ENCODE data around the gene CST7. TPM values are rescaled to one million over a fixed set of nuclear protein-coding genes. Genes with fewer than 3 reads are reported as not detected.
"Not testable (repeated sequence)": the region's sequence is repeated elsewhere in the genome, so short reads cannot be mapped to it uniquely, and the experiment has no call there.

The CST7 gene
- total RNA-seq, 1 donor from 2014 or later = 1.6 TPM

- peak; percentile 79 for DNase-seq (ENCODE audit: low spot score)
Observed at GRCh38 chr20:24929867-24930723, 19.0 kb upstream of the CST7 start.

- DNase-seq (ENCODE audit: low spot score) = peak; percentile 37
Observed at GRCh38 chr20:24930724-24931688, 18.1 kb upstream of the CST7 start.

GRCh38 chr20:24931893-24932292 is 17.2 kb upstream of the CST7 start:
- not testable (repeated sequence) for DNase-seq (ENCODE audit: low spot score)

GRCh38 chr20:24933266-24933908 is 15.7 kb upstream of the CST7 start:
- peak; percentile 41 for DNase-seq (ENCODE audit: low spot score)

- DNase-seq (ENCODE audit: low spot score) = no peak
Observed at GRCh38 chr20:24934101-24934661, 14.9 kb upstream of the CST7 start.

- no peak for DNase-seq (ENCODE audit: low spot score)
Observed at GRCh38 chr20:24934716-24935115, 14.4 kb upstream of the CST7 start.

- DNase-seq (ENCODE audit: low spot score) = no peak
Observed at GRCh38 chr20:24935140-24935539, 13.9 kb upstream of the CST7 start.

GRCh38 chr20:24935766-24936525 is 13.1 kb upstream of the CST7 start:
- no peak for DNase-seq (ENCODE audit: low spot score)

- no peak for DNase-seq (ENCODE audit: low spot score)
Observed at GRCh38 chr20:24936526-24937407, 12.3 kb upstream of the CST7 start.

GRCh38 chr20:24937579-24937978 is 11.5 kb upstream of the CST7 start:
- DNase-seq (ENCODE audit: low spot score) = no peak

GRCh38 chr20:24938498-24938897 is 10.6 kb upstream of the CST7 start:
- DNase-seq (ENCODE audit: low spot score) = no peak

- DNase-seq (ENCODE audit: low spot score) = no peak
Observed at GRCh38 chr20:24939036-24939435, 10.0 kb upstream of the CST7 start.

GRCh38 chr20:24942679-24943078 is 6.4 kb upstream of the CST7 start:
- DNase-seq (ENCODE audit: low spot score) = no peak

- DNase-seq (ENCODE audit: low spot score) = no peak
Observed at GRCh38 chr20:24943196-24943595, 5.9 kb upstream of the CST7 start.

- DNase-seq (ENCODE audit: low spot score) = no peak
Observed at GRCh38 chr20:24943731-24944130, 5.3 kb upstream of the CST7 start.

GRCh38 chr20:24946376-24946775 is 2.7 kb upstream of the CST7 start:
- DNase-seq (ENCODE audit: low spot score) = not testable (repeated sequence)

- DNase-seq (ENCODE audit: low spot score) = not testable (repeated sequence)
Observed at GRCh38 chr20:24948396-24948938, 602 bp upstream of the CST7 start.

- DNase-seq (ENCODE audit: low spot score) = peak; percentile 42
Observed at GRCh38 chr20:24949756-24950127, 673 bp downstream of the CST7 start.

GRCh38 chr20:24950128-24950835 is 1.2 kb downstream of the CST7 start:
- peak; percentile 40 for DNase-seq (ENCODE audit: low spot score)

Data from ureter (tissue), 1 donor.